Activated naive CD4-positive, alpha-beta T cell treated with anti-CD3 and anti-CD28 coated beads, Interleukin-2, amount 50 U/mL, for 16 hours (primary cell): ENCODE data around the gene CRYBB3.
"Not testable (repeated sequence)": the region's sequence is repeated elsewhere in the genome, so short reads cannot be mapped to it uniquely, and the experiment has no call there.

Source experiments
- DNase-seq: peaks from one replicate; pipeline ENCODE4 v3.0.0-alpha.2; 2020

Gene CRYBB3

DNA sequence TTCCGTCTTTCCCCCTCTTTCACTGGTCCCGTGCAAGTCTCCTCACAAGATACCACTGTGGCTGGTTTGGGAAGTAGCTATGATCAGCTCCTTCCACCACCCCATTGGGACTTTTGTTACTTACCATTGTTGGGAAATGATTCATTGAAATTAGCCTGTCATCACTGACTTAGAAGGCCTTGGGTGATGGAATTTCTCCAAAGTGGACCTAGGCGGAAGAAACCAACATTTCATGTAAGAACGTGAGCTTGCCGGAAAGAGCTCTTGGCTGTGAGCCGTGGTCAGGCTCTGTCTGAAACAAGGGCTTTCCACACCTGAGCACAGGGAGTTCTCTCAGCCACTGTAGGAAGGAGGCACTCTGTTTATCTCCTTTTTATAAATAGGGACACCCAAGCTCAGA, 23.5 kb upstream of the CRYBB3 start:
- DNase-seq, result no peak

- no peak for DNase-seq
Observed at GRCh38 chr22:25176799-25177198, 22.9 kb upstream of the CRYBB3 start.

- no peak for DNase-seq
Observed at GRCh38 chr22:25177226-25177625, 22.4 kb upstream of the CRYBB3 start.

- no peak for DNase-seq
Observed at GRCh38 chr22:25177895-25178294, 21.8 kb upstream of the CRYBB3 start.

GRCh38 chr22:25178348-25178747, 21.3 kb upstream of the CRYBB3 start:
- not testable (repeated sequence) for DNase-seq

GRCh38 chr22:25178869-25179631, 20.6 kb upstream of the CRYBB3 start:
- DNase-seq, result not testable (repeated sequence)

DNA sequence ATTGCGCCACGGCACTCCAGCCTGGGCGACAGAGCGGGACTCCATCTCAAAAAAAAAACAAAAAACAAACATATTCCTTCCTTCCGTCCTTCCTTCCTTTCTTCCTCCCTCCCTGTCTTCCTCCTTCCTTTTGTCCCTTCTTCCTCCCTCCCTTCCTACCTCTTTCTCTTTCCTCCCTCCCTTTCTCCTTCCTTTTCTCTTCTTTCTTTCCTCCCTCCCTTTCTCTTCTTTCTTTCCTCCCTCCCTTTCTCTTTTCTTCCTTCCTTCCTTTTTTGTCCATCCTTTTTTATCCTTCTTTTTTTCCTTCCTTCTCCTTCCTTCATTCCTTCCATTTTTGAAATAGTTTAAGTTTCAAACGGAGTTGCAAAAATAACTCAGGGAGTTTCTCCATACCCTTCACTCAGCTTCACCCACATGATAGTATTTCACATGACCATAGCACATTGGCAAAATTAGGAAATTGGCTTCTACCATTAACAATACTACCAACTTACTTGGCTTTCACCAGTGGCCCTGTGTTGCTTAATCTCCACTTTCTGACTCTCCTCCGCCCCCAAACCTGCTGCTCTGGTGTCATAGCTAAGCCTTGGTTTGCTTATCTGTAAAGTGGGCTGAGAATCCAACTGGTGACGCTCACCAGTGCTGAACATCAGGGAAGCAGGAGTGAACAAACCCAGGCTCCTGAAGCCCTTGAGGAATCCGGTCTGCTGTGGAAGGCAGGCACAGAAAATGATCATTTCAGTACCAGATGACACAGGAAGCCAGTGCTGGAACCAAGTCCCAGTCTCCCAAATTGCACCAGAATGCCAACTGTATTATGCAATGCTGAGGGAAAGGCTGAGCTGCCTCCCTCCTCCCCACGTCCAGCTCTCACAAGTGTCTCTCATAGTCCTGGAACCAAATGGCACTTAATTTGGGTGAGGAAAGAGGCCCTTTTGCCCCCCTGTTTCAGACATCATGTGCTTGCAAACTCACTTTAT, 17.2 kb upstream of the CRYBB3 start:
- no peak for DNase-seq

DNA sequence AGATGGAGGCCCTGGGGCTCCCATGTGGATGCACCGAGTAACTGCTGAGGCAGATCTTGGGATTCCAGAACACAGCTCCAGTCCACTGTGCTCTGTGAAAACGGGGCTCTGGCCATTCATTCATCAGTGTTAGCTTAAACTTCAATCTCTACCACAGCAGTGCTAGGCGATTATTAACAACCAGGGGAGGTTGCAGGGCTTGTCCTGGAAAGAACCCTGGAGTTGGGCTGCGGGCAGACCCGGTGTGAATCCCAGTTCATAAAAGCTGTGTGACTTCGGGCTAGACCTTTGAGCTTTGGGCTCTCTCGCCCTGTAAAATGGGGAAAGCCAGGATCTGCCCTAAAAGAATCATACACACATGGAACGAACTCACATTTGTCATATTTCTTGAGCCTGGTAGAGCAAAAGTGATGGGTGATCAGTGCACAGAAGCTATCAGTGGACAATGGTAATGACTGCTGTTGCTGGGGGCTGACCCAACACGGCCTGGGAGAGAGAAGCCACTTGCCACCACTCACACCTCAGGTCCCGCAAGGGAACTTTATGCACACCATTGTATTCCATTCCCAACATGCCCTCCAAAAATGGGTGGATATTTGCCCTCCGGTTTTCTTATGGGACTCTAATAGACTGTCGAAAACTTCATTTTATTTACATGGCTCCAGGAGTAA, 15.6 kb upstream of the CRYBB3 start:
- no peak for DNase-seq

- no peak for DNase-seq
Observed at GRCh38 chr22:25186140-25186539, 13.5 kb upstream of the CRYBB3 start.

- no peak for DNase-seq
Observed at GRCh38 chr22:25187469-25187868, 12.2 kb upstream of the CRYBB3 start.

DNA sequence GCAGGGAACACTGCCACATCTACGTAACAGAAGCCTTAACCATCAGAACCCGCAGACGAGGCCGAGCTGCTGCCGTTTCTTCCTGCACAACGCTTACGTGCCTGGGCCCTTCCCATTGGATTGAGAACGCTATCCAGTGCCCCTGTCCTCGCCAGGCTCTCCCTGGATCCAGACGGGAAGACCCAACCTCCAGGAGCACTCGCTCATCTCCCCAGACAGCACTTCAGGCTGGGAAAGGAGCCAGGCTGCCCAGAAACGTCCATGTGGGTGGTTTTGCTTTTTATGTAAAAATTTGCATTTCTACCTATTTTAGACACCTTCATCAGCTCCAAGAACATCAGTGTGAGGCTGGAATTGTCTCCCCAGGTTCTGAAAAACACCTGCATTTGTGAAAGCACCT, 7.3 kb upstream of the CRYBB3 start:
- DNase-seq, result no peak

DNA sequence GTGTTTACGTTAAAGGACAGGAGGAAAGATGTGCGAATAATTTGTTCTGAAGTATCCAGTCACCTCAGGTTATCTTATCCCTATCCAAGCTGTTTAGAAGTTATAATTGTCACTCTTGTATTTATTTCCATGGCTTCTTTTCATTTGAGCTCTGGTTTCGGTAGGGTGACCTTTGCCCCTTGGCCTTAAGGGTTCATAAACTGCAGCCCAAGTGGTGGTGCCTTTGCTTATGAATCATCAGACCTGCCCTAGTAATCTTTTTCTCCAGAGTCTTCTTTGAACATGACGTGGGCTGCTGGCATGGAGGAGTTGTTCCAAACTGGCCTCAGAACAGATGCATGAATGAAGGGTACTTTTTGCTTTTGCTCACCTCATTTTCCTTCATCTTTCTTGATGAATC, 6.5 kb upstream of the CRYBB3 start:
- DNase-seq, result no peak

DNA sequence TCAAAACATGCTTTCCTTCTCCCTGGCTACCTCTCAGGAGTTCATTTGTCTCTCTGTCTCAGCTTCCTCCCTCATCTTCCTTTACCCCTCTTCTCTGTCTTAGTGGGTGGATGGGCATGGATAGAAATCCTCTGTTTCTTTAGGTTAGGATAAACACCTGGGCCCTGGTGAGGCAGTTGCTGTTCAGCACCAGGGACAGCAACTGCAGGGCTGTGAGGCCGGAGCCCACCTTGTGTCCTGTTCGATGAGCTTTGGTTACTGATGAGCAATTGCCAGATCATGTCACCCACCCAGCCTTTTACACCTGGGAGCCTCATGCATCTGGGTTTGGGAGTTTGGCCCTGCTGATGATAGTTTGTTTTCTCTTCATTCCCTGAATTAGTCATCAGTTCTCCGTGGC, 6.1 kb upstream of the CRYBB3 start:
- no peak for DNase-seq

DNA sequence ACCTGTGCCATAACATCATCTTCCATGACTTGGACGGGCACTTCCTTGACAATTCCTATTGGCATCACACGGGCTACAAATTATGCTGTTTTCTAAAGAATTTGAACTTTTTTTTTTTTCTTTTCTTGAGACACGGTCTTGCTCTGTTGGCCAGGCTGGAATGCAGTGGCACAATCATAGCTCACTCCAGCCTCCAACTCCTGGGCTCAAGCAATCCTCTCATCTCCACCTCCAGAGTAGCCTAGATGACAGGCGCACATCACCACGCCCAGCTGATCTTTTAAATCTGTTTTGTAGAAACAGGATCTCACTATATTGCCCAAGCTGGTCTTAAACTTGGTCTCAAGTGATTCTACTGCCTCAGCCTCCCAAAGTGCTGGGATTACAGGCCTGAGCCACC, 3.3 kb upstream of the CRYBB3 start:
- DNase-seq, result no peak

GRCh38 chr22:25197340-25197739, 2.3 kb upstream of the CRYBB3 start:
- no peak for DNase-seq

DNA sequence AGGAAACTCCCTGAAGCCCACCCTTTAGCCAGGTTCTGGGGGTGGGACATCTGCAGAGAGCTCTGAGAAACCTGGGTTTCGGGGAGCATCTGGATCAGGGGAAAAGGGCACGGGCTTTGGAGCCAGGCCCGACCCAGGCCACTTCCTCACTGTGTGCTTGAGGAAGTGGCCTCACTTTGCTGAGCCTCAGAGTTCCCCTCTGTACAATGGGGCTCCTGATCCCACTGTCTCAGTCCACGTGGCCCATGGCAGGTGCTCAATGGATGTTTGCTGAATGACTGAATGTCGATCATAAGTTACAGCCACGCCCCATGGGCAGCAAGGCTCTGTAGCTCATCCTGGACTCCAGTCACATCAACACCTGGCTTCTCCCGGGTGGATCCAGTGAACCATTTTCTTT, 1.3 kb downstream of the CRYBB3 start:
- no peak for DNase-seq

DNA sequence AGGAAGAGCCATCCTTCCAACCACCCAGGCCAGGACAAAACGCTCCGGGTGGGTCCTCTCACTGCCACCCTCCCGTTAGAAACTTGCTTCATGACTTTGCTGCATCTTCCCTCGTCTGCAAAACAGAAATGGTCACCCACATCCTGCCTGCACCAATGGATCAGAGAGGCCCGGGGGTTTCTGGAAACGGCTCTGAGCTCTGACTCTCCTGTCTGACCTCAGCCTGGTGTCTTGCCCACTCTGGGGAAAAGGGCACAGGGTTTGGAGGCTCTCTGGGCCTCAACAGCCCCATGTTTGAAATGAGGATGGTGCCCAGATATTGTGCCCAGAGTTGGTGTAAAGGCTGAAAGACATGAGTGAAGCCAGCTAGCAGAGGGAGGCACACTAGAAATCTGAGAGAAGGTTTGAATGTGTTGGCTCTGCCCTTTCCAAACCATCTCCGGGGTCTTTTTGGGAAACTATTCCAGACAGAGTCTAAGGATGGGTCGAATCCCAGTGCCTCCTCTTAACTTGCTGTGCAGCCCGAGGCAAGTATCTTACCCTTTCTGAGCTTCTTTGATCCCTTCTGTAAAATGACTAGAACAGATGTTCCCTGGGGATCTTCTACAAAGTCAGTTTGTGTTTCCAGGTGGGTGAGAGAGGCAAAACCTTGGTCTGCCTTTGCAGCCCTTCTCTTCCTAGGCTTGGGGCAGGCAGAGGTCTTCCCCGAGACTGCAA, 2.1 kb downstream of the CRYBB3 start:
- no peak for DNase-seq

DNA sequence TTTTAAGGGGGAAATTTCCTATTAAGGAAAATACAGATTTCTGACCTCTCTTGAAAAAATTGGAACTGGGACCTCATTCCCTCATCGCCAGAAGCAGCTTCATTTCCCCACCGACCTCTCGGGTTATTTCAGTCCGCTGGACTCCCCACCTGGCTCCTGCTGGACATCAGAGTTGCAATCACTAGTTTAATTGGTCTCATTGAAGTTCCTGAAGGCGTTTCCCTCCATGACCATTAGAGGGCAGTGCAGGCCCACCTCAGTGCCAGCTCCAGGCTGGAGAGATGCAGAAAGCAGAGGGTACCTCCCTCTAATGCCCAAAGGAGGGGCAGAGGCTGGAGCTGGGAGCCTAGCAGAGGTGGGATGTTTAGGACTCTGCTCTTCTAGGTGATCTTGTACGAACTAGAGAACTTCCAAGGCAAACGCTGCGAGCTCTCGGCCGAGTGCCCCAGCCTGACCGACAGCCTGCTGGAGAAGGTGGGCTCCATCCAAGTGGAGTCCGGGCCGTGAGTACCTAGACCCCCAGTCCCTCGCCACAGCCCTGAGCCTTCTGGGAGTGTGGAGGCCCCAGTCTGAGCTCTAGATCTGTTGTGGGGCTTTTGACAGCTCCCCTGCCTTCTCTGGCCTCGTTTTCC, 2.7 kb downstream of the CRYBB3 start:
- peak; percentile 57 for DNase-seq

DNA sequence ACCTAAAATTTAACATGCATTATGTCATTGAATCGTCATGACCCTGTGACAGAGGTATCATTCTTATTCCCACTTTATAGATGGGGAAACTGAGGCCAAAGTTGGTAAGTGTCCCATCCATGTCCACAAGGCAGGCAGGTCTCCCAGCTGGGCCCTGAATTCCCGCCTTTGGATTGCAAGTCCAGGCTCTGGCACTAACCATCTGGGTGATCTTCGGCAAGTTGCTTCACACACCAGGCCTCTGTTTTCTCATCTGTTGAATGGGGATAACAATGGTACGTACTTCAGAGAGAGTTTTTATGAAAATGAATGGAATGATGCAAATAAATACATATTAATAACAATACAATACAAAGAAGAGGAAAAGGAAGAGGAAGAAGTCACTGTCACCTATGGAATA, 3.4 kb downstream of the CRYBB3 start:
- DNase-seq, result no peak

DNA sequence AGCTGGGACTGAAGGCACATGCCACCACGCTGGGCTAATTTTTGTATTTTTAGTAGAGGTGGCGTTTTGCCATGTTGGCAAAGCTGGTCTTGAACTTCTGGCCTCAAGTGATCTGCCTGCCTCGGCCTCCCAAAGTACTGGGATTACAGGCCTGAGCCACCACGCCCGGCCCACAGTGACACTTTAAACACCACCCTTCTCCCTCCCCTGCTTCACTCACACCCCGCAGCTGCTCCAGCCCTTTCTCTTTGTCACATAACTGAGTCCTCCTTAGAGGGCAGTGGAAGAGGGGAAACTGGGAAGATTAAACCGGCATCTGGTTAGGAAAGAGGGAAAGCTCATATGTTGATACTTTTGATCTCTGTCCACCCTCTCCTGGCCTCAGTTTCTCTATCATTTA, 4.9 kb downstream of the CRYBB3 start:
- DNase-seq, result not testable (repeated sequence)

DNA sequence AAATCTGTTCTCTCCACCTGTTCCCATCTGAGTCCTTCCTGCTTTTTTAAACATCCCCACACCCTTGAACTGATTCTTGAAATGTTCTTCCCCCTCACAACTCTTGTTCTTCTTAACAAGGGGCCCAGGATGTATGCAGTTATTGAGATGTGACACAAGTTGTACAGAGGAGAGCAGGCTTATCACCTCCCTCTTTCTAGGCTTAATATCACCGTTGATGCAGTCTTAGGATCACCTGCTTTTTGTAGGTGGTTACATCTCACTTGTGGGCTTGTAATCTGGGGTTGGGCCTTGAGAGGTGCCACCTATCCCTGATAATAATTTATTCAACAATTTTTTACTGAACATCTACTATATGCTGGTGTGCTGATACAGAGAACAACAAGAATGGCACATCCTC, 6.2 kb downstream of the CRYBB3 start:
- no peak for DNase-seq

DNA sequence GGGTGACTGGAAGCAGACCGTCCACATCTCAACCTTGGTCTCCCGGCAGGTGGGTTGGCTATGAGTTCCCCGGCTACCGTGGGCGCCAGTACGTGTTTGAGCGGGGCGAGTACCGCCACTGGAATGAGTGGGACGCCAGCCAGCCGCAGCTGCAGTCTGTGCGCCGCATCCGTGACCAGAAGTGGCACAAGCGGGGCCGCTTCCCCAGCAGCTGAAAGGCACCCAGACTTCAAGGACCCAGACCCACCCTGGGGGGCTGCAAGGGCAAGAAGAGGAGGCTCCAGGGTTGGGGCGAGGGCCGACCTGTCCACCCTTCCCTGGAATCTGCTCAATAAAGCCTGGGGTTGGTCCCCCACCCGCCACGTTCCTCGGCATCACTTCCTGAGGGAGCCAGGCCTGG, 7.3 kb downstream of the CRYBB3 start:
- DNase-seq, result no peak
